Measurements from ENCODE around the gene DAW1. TPM values are rescaled to one million over a fixed set of nuclear protein-coding genes. Genes with fewer than 3 reads are reported as not detected.

The DAW1 gene
- total RNA-seq, 1 donor: under 0.01 TPM

DNA sequence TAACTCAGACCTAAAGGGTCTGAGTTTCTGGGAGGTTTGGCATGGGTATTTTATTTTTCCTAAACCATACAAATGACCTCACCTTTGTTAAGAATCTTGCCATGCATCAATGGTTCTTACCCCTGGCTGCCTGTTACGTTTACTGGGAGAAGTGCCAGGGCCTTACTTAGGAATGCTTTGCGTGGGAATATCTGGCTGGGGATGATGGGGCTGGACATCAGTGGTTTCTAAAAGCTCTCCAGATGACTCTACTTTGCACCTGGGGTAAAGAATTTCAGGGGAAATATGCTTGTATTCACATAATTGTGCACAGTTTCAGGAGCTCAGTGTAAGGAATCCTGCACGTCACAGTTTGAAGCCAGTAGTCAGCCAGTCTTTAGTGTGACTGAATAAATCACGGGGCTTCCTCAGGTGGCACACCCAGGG is 18.2 kb upstream of the DAW1 start:
- peak overlapping the region; percentile 35 for H3K4me2 ChIP-seq (ENCODE audit: insufficient read depth, low read length)
- H3K27me3 ChIP-seq (ENCODE audit: insufficient read depth, low read length): no peaks in the 10 kb centered on the region
- H3K27ac ChIP-seq (ENCODE audit: low read depth, low read length): peak overlapping the region; percentile 71
- no peak for DNase-seq (ENCODE audit: insufficient read length, low spot score, missing footprints)
- no peaks in the 10 kb centered on the region for H4K20me1 ChIP-seq (ENCODE audit: insufficient read depth, low read length)
- H3K79me2 ChIP-seq (ENCODE audit: insufficient read depth, low read length): no peaks in the 10 kb centered on the region
- H3K36me3 ChIP-seq (ENCODE audit: insufficient read depth, low read length): no peaks in the 10 kb centered on the region
- peaks cover 29% of the 10 kb centered on the region for H3K4me1 ChIP-seq (ENCODE audit: insufficient read depth, low read length)
- H3K9me3 ChIP-seq (ENCODE audit: low read depth, low read length): no peaks in the 10 kb centered on the region
- no peak overlapping the region for H2AFZ ChIP-seq (ENCODE audit: low read length)
- TF ChIP-seq, protein P1, sequence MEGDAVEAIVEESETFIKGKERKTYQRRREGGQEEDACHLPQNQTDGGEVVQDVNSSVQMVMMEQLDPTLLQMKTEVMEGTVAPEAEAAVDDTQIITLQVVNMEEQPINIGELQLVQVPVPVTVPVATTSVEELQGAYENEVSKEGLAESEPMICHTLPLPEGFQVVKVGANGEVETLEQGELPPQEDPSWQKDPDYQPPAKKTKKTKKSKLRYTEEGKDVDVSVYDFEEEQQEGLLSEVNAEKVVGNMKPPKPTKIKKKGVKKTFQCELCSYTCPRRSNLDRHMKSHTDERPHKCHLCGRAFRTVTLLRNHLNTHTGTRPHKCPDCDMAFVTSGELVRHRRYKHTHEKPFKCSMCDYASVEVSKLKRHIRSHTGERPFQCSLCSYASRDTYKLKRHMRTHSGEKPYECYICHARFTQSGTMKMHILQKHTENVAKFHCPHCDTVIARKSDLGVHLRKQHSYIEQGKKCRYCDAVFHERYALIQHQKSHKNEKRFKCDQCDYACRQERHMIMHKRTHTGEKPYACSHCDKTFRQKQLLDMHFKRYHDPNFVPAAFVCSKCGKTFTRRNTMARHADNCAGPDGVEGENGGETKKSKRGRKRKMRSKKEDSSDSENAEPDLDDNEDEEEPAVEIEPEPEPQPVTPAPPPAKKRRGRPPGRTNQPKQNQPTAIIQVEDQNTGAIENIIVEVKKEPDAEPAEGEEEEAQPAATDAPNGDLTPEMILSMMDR (IDR thresholded peaks at IDR 0.05; ENCODE audit: extremely low read depth, low read depth, low read length): no peak
- no peak overlapping the region for H3K4me3 ChIP-seq (ENCODE audit: insufficient read depth, low read length)

DNA sequence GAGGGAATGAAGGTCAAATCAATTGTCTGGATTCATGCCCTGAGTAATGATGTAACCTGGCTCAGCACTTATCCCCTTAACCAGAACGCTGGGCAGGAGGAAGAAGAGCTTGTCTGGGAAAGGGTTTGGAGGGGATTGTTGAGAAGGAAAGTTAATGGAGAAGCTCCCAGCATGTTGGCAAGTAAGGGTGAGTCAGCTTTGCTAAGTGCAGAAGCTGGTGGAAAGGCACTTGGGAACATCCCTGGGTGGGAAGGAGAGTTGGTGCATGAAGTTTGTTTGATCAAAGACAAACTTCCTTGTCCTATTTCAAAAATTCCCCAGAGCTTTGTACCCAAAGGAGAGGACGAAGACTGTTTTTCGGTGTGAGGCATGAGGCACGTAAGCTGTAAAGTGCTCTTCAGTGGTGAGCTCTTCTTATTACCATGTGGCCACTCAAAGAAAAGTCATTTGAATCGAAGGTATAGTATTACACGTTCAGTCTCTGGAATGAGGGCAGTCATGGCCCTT is 17.6 kb upstream of the DAW1 start:
- H3K36me3 ChIP-seq (ENCODE audit: insufficient read depth, low read length): no peaks in the 10 kb centered on the region
- H3K27me3 ChIP-seq (ENCODE audit: insufficient read depth, low read length): no peaks in the 10 kb centered on the region
- TF ChIP-seq, protein P1 (IDR thresholded peaks at IDR 0.05; ENCODE audit: extremely low read depth, low read depth, low read length): no peak
- H3K27ac ChIP-seq (ENCODE audit: low read depth, low read length): peak overlapping the region; percentile 71
- DNase-seq (ENCODE audit: insufficient read length, low spot score, missing footprints): peak; percentile 50
- H3K79me2 ChIP-seq (ENCODE audit: insufficient read depth, low read length): no peaks in the 10 kb centered on the region
- no peak overlapping the region for H3K4me3 ChIP-seq (ENCODE audit: insufficient read depth, low read length)
- no peaks in the 10 kb centered on the region for H3K9me3 ChIP-seq (ENCODE audit: low read depth, low read length)
- H3K4me1 ChIP-seq (ENCODE audit: insufficient read depth, low read length): peaks cover 29% of the 10 kb centered on the region
- no peaks in the 10 kb centered on the region for H4K20me1 ChIP-seq (ENCODE audit: insufficient read depth, low read length)
- H3K4me2 ChIP-seq (ENCODE audit: insufficient read depth, low read length): peak overlapping the region; percentile 35
- no peak overlapping the region for H2AFZ ChIP-seq (ENCODE audit: low read length)

DNA sequence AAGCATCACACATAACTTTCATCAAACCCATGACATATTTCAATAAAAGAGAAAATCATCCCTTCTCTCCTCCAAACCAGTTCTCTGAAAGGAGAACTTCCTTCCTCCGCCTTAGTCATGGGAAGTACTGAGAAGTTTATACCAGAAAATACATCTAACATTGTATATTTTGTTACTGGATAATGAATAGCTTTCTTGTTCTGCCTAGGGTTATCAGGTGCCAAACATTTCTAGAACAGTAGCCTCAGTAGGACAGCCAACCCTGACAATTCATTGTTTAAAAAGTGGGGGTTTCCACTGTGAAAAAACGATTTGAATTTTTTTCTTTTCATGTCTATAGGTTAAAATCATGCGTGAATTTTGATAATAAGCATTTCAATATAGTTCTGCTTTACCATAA is 16.0 kb upstream of the DAW1 start:
- no peak for DNase-seq (ENCODE audit: insufficient read length, low spot score, missing footprints)
- Histone ChIP-seq H3K27me3 (ENCODE audit: insufficient read depth, low read length) (no peaks in the 10 kb centered on the region), H2AFZ (ENCODE audit: low read length) (no peak overlapping the region), H4K20me1 (ENCODE audit: insufficient read depth, low read length) (no peaks in the 10 kb centered on the region), H3K9me3 (ENCODE audit: low read depth, low read length) (no peaks in the 10 kb centered on the region), H3K36me3 (ENCODE audit: insufficient read depth, low read length) (no peaks in the 10 kb centered on the region), H3K4me2 (ENCODE audit: insufficient read depth, low read length) (no peak overlapping the region), H3K4me3 (ENCODE audit: insufficient read depth, low read length) (no peak overlapping the region), H3K27ac (ENCODE audit: low read depth, low read length) (no peak overlapping the region), H3K4me1 (ENCODE audit: insufficient read depth, low read length) (peaks cover 19% of the 10 kb centered on the region), H3K79me2 (ENCODE audit: insufficient read depth, low read length) (no peaks in the 10 kb centered on the region)
- TF ChIP-seq, protein P1 (IDR thresholded peaks at IDR 0.05; ENCODE audit: extremely low read depth, low read depth, low read length): no peak

DNA sequence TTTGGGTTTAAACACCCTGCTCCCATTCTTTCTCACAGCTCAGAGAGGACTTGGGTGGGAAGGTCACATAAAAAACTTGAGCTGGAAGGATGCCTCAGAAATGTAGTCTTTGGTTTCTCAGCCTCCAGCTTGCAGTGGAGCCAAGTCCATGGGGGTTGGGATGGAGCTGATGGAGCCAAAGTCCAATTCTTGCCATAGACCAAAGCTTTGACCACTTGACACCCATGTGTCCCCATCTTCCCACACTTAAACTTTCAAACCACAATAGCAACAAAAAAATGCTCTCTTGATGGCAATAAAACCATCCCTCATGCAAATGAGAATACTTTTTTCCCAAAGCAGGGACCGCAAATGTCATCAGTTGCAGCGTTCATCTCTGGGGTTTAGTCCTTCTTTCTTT is 14.7 kb upstream of the DAW1 start:
- H3K4me2 ChIP-seq (ENCODE audit: insufficient read depth, low read length): no peak overlapping the region
- H3K27ac ChIP-seq (ENCODE audit: low read depth, low read length): no peak overlapping the region
- no peaks in the 10 kb centered on the region for H3K27me3 ChIP-seq (ENCODE audit: insufficient read depth, low read length)
- H3K36me3 ChIP-seq (ENCODE audit: insufficient read depth, low read length): no peaks in the 10 kb centered on the region
- H2AFZ ChIP-seq (ENCODE audit: low read length): no peak overlapping the region
- TF ChIP-seq, protein P1 (IDR thresholded peaks at IDR 0.05; ENCODE audit: extremely low read depth, low read depth, low read length): no peak
- DNase-seq (ENCODE audit: insufficient read length, low spot score, missing footprints): no peak
- H3K4me1 ChIP-seq (ENCODE audit: insufficient read depth, low read length): peaks cover 26% of the 10 kb centered on the region
- no peaks in the 10 kb centered on the region for H3K79me2 ChIP-seq (ENCODE audit: insufficient read depth, low read length)
- no peak overlapping the region for H3K4me3 ChIP-seq (ENCODE audit: insufficient read depth, low read length)
- H3K9me3 ChIP-seq (ENCODE audit: low read depth, low read length): no peaks in the 10 kb centered on the region
- H4K20me1 ChIP-seq (ENCODE audit: insufficient read depth, low read length): no peaks in the 10 kb centered on the region

Data from osteoblast (primary cell).